Stimulated activated CD4-positive, alpha-beta T cell treated with anti-CD3 and anti-CD28 coated beads, Interleukin-2, amount 100 ng/mL, for 48 hours (primary cell): ENCODE results near the gene CHCHD3.
"Not testable (repeated sequence)": the region's sequence is repeated elsewhere in the genome, so short reads cannot be mapped to it uniquely, and the experiment has no call there.

Source experiments
- DNase-seq, 2 donors: peaks; one replicate each; pipeline ENCODE4 v3.0.0-alpha.2; 2020

CHCHD3 gene

GRCh38 chr7:132895231-132895630 lies 186.7 kb downstream of the CHCHD3 start:
- DNase-seq: no peak

GRCh38 chr7:132893560-132893959 lies 188.3 kb downstream of the CHCHD3 start:
- no peak for DNase-seq

- not testable (repeated sequence) for DNase-seq
These were observed 189.1 kb downstream of the CHCHD3 start for GRCh38 chr7:132892744-132893143.

- no peak for DNase-seq
These were observed 190.3 kb downstream of the CHCHD3 start for GRCh38 chr7:132891554-132891953.

GRCh38 chr7:132882714-132883428 lies 199.0 kb downstream of the CHCHD3 start:
- peak; percentile 3 for DNase-seq

GRCh38 chr7:132881317-132881716 lies 200.6 kb downstream of the CHCHD3 start:
- no peak for DNase-seq

GRCh38 chr7:132879579-132879978 lies 202.3 kb downstream of the CHCHD3 start:
- DNase-seq: no peak

GRCh38 chr7:132878204-132878919 lies 203.5 kb downstream of the CHCHD3 start:
- no peak for DNase-seq

GRCh38 chr7:132877573-132877972 lies 204.3 kb downstream of the CHCHD3 start:
- no peak for DNase-seq

- no peak for DNase-seq
These were observed 205.3 kb downstream of the CHCHD3 start for GRCh38 chr7:132876576-132876975.

GRCh38 chr7:132872034-132872433 lies 209.9 kb downstream of the CHCHD3 start:
- DNase-seq: no peak

GRCh38 chr7:132871419-132871818 lies 210.5 kb downstream of the CHCHD3 start:
- no peak for DNase-seq

- DNase-seq: no peak
These were observed 212.6 kb downstream of the CHCHD3 start for GRCh38 chr7:132869166-132869861.

GRCh38 chr7:132866551-132866950 lies 215.3 kb downstream of the CHCHD3 start:
- DNase-seq: no peak

GRCh38 chr7:132866144-132866531 lies 215.8 kb downstream of the CHCHD3 start:
- DNase-seq: no peak

- no peak for DNase-seq
These were observed 216.3 kb downstream of the CHCHD3 start for GRCh38 chr7:132865366-132866143.

- DNase-seq: no peak
These were observed 219.8 kb downstream of the CHCHD3 start for GRCh38 chr7:132861940-132862554.

GRCh38 chr7:132861424-132861823 lies 220.5 kb downstream of the CHCHD3 start:
- no peak for DNase-seq

GRCh38 chr7:132859199-132859598 lies 222.7 kb downstream of the CHCHD3 start:
- no peak for DNase-seq

GRCh38 chr7:132858760-132859159 lies 223.1 kb downstream of the CHCHD3 start:
- DNase-seq: no peak

- no peak for DNase-seq
These were observed 223.6 kb downstream of the CHCHD3 start for GRCh38 chr7:132858251-132858650.

- DNase-seq: no peak
These were observed 224.2 kb downstream of the CHCHD3 start for GRCh38 chr7:132857703-132858102.

- no peak for DNase-seq
These were observed 224.9 kb downstream of the CHCHD3 start for GRCh38 chr7:132857031-132857430.
